NCI-H1436 treated with DMSO at 0.1 percent for 48 hours (cell line): ENCODE measurements around the gene NINJ2.

ENCODE experiments used
- DNase-seq: peaks from one replicate; lab custom pipeline; 2025; lab: John Stamatoyannopoulos, UW

Gene NINJ2

DNA sequence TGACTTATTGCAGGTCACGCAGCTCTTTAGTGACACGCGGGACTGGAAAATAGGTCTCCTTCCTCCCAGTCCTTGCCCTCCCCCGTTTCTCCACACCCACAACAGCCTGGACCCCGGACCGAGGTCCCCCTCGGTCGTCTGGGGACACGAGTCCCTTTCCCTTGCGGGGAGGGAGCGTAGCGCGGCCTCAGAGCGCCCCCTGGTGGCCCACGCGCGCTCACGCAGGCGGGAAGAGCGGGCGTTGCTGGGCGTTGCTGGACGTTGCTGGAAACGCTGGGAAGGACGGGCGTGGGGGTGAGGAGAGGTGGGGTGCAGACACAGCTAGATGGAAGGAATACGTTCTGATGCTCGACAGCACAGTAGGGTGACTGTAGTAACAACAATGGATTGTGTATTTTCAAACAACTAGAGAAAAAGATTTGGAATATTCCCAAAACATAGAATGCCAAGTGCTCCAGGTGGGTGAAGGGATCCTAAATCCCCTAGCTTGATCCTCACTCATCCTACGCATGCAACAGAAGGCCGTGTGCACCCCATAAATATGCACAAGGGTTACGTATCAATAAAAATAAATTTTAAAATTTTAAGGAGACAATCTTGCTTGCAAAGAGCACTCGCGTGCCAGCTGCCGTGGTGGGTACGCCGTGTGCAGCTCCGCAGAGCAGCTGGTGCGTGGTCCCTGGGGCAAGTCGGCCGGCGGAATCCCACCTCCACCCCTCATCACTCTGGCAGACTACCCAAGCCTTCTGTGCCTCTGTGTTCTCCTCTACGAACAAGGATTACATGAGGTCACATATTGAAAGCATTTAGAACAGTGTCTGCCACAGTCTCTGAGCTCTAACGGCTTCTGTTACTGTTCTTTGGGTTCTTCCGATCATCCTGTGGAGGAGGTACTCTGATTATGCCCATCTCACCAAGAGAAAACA, 116.1 kb downstream of the NINJ2 start:
- DNase-seq, result no peak

DNA sequence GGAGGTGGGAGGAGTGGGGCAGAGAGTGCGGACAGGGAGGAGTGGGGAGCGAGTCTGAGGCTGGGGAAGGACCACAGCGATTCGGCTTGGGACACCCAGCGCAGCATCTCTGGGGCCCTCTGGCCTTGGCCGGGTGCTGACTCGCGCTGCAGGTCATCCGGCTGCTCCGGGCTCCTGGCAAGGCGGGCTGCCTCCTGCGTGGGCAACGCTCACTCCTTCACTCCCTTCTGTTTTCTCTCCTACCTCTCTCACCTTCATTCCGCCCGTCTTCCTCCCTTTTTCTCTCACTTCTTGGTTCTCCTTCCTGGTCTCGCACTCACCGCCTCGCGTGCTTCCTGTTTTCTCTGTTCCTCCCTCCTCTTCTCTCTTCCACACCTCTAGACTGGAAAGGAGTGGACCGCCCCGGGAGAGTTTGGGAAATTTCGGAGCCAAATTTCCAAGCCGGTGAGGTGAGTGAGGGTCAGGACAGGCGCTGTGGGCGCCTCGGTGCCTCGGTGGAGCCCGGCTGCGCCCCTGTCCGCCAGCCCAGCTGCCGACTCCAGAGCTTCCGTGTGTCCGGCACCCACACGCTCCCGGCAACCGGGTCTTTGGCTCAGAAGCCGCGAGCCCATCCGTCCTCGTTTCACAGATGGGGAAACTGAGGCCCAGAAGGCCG, 116.9 kb downstream of the NINJ2 start:
- DNase-seq, result no peak

DNA sequence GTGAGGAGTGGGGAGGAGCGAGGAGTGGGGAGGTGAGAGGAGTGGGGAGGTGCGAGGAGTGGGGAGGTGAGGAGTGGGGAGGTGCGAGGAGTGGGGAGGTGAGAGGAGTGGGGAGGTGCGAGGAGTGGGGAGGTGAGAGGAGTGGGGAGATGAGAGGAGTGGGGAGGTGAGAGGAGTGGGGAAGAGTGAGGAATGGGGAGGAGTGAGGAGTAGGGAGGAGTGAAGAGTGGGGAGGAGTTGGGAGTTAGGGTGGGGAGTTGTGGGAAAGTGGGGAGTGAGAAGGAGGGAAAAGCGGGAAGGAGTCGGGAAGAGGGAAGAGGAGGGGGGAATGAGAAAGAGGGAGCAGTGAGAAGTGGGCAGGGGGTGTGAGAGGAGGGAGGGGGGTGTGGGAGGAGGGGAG, 117.4 kb downstream of the NINJ2 start:
- DNase-seq, result no peak

DNA sequence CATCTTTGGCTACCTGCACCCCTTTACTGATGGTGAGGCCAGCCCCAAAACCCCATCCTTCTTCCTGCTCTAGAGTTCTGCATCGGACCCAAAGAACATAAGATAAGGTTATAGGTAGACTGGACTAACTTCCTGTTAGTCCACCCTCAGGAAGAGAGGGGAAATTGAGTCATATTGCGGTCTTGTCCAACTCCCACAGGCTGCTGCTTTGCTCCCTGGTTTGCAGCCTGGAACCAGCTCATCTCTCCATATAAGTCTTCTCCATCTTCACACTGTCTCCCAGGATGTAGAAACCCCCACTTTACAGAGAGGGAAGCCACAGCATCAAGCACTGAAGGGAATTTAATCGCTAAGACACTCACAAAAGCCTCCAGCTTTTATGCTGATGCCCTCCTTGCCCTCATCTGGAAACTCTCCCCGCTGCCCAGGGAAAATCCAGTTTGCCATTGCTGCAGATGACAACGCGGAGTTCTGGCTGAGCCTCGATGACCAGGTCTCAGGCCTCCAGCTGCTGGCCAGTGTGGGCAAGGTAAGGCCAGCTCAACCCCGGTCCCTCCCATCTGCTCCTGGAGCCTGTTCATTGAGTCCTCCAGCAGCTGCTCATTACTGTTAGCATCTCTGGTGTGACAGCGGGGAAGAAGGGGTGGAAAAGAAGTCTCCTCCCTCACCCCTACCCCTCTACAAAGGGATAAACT, 118.2 kb downstream of the NINJ2 start:
- no peak for DNase-seq

DNA sequence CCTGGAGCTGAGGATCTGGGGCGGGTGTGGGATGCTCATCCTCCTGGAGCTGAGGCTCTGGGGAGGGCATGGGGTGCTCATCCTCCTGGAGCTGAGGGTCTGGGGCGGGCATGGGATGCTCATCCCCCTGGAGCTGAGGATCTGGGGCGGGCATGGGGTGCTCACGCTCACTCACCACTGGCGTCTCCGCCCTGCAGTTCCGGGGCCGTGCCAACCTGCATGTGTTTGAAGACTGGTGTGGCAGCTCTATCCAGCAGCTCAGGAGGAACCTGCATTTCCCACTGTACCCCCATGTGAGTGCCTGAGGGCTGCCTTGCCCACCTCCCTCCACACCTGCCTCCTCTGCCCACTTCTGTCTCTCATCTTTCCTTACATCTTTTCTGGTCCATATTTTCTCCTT, 119.1 kb downstream of the NINJ2 start:
- DNase-seq, result no peak

DNA sequence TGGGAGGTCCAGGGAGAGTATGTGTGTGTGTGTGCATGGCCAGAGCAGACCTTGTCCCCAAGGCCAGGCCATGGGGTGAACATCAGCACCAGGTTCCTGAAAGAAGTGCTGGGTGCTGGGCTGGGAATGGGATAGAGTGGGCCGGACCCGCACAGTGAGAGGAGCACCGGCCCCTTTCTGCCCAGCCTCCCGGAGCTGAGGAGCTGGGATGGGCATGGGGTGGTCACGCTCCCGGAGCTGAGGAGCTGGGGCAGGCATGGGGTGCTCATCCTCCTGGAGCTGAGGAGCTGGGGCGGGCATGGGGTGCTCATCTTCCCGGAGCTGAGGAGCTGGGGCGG, 120.2 kb downstream of the NINJ2 start:
- no peak for DNase-seq

DNA sequence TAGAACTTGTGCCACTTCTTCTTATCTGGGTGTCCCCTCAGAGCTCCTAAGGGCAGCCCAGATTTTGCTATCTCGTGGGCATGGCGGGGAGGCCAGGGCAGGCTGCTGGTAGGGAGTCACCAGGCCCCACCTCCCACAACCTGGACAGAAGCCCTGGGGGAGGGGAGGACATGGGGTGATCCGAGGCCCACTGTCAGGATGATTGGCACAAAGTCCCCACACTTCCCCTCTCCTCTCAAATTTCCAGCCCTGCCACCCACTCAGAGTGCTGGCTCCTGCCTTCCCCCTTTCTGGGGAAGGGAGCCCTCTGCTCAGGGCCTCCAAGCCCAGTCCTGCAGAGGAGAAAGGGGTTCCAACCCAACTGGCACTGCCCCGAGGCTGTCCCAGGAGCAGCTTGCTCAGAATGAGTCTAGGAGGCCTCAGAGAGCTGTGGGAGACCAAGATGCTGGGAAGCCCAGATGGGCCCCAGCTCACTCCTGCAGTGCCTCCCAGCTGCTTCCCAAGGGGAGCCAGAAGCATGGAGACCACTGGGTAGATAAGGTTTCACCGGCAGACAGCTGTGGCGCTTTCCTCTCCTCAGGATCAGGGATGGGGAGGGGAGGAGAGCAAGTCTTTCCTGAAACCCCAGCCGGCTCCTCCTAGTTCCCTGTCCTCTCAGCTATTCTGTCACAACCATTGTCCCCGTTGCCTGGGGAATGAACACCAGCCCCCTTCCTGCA, 120.7 kb downstream of the NINJ2 start:
- DNase-seq, result no peak

DNA sequence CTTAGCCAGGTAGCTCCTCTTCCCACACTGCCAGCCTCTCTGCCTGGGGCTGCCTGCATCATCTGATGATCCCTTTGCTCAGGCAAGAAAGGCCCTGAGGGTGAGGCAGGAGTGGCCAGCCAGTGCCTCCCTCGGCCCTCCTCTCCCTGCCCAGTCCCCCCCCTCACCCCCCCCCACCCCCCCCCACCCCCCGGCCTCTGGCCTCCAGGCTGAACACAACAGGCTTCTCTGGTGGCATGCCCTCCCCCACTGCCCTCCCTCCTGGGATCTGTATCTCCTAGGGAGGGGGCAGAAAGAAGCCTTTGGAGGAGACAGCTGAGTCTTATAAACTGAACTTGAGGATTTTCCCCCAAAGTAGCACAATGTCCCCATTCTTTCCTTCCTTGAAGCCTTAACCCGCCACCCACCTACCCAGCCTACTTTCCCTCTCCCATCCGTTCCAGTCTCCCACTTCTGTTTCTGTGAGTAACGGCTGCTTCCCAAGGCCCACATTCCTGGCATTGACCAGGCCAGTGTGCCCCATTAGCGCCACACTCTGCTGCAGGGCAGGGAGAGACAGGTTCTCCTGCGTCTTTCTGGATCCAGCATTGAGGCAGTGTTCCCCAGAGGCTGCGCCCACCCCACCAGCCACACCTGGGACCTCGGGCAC, 121.4 kb downstream of the NINJ2 start:
- no peak for DNase-seq

DNA sequence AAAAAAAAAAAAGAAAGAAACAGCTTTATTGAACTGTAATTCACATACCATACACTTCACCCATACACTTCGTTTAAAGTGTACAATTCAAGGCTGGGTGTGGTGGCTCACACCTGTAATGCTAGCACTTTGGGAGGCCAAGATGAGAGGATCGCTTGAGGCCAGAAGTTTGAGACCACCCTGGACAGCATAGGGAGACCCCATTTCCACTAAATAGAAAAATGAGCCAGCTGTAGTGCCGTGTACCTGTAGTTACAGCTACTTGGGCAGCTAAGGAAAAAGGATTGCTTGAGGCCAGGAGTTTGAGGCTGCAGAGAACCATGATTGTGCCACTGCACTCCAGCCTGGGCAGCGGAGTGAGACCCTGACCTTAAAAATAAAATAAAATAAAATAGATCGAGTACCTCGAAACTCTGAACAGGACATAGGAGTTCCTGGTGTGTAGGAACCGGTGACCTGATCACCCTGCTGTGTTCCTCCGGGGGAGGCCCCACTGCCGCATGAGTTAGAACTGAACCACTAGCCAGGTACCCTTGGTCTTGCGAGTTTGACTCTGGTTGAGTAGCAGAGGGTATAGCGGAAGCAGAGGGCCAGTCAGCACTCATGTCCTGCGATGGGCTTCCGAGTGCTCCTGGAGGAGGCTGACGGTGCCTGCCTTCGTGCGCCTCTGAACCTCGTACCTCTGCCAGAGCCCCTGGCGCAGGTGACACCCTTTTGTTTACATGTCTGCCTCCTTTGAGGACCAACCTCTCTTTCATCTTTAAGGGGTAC, 123.5 kb downstream of the NINJ2 start:
- DNase-seq, result no peak

DNA sequence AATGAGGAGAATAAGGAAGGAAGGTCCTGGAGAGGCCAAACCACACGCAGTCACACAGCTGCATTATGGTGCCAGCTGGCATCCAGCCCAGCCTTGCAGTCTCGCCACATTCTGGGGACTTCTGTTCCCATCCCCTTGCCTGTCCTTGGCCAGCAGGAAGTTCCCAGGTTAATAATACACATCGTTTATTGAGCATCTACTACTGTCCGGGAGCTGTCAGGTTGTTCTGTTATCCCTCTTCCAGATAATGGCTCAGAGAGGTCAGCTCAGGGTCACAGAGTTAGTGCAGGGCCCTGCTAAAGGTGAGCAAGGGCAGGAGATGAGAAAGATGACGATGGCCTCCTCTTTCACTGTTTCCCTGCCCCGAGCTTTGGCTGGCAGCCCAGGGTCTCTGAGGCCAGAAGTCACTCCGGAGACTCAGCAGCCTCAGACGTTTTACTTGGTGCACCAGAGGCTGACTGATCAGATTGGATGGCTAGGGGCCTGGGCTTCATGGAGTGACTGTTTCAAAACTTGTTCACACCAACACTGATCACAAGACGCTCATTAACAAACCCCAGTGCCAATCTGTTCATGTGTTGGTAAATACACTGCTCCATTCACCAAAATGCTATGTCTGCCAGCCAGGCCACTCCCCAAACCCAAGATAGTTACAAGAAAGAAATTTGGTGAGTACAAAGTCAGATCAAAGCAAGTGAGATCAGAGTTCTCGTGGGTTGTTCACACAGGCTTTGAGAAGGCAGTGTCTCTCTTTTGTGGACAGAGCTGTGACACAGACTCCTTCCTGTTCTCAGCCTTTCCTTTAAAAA, 124.3 kb downstream of the NINJ2 start:
- DNase-seq, result no peak

DNA sequence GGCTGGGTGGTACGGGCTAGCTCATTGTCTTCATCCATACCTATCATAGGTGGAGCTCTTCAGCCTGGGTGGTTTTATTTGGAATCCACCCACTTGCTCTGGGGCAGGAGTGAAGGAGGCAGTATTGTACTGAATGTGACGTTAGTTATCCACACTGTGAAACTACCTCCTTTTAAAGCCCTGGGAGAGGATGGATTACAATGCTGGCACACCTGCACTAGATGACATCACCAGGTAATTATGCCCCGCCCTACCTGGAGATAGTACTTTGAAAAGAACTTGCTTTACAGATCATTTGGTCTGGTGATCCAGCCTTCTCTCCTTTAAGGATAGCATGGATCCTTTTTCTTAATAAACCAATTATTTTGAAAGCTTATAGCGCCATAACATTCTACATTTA, 125.5 kb downstream of the NINJ2 start:
- DNase-seq, result no peak

DNA sequence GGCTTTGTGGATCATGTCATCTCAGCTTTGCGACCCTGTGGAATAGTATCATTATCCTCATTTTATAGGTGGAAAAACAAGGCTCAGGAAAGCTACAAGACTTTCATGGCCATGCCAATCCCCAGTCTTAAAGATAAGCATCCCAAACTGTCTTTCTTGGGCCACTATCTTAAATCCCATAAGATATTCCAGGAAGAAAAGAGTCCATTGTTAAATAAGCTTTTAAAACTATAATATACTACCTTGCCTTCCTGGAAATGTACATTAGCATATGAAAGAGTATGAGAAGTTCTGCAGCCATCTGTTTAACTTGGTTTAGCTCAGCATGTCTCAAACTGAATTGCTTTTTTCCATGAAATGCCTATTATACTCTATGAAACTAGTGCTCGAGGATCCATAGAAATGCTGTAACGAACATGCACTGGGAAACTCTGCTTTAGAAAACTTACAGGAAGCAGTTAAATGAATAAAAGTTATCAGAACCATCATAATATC, 126.4 kb downstream of the NINJ2 start:
- DNase-seq, result no peak

DNA sequence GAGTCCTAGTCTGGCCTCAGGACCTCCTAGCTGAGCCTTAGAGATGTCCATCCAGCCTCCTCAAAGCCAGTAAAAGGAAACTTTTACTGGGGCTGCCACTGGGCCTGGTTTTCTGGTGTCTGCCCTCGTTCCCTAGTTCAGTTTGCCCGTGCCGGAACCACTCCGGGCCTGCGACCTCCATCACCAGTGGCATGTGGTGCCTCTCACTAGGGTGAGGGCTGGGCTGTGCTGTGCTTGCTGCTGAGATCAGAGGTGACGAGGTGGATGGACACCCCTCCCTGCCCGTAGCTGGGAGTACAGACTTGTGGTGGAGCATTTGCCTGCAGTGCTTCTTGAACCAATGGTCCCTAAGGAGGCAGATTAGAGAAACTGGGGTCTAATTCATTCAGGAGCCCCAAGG, 127.8 kb downstream of the NINJ2 start:
- no peak for DNase-seq

DNA sequence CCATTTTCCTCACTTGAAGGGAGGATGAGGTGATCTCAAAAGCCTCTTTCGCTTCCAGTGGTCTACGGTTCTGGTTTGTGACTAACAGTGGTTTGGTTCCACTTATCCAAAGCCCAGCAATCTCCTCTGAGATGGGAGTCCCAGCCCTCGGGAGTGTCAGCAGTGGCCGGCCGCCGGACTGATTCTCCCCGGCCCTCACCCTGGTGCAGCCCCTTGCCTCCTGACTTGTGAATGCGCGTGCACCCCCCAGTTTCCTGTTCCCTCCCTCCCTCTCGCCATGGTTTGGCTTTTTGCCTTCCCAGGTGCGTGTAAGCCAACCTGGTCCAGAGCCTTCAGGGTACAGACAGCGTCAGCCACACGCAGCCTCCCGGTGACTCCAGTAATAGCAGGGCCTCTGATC, 129.0 kb downstream of the NINJ2 start:
- DNase-seq, result no peak

DNA sequence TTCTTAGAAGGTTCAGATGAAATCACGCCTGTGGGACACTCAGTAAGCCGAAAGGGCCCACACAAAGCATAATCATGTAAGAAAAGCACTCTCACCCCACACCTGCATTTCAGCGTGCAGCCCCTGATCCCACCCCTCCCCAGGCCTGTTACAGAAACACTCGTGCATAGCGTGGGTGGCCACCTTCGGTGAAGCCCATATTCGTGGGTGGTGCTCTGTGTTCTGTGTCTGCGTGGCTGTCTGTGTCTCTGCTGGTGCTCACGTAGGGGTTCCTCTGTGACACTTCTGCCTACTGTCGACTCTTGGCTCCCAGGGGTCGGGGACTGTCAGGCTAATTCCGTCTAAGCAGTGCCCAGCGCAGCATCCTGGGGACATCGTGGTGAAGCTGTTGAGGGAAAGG, 129.5 kb downstream of the NINJ2 start:
- DNase-seq, result no peak

DNA sequence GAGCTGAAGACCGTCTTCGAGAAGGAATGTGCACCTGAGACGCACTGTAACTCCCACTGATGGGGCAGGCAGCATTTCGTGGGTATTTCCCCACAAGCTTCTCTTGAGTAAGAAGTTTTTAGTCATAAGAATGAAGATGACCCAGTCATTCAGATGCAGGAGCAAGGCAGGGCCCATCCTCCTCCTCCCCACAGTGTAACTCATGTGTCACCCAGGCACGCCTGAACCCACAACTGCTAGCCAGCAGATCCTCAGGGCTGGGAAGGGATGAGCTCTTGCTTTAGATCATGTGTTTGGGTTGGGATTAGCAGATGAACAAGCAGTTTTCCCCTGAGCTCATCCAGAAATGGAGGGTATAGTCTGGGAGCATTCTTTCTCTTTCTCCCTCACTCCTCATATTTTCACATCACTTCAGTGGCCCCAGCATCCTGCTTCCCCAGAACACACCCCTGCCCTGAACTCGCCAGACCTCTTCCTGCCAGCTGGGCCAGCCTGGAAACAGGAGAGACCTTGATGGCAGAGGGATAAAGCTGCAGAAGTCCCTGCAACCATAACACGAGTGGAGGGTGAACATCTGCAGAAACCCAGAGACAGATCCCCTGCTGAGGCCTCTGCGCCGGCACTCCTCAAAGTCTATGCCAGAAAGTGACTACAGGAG, 130.2 kb downstream of the NINJ2 start:
- DNase-seq, result no peak

DNA sequence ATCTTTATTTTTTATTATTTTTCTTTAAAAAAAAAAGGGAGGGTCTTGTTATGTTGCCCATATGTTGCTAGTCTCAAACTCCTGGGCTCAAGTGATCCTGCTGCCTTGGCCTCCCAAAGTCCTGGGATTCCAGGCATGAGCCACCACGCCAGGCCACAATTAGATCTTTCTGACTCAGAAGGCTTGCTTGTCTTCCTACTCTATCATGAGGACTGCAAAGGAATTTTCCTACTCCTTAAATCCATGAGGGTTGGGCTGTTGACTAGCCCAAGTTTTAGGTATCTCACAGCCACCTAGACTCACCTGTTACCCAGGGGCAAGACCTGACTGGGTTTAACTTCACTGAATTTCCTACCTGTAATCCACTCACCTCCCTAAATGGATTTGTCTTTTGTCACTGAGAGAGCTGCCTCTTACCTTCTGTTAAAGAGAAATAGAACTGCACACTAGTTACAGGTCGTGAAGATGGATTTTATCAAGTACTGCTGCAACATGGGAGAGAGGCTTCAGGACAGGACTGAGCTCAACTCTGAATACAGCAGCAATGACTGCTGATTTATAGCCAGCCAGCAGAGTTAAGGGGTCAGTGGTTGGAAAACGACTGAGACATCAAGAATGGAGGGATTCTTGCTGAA, 131.2 kb downstream of the NINJ2 start:
- DNase-seq, result no peak

DNA sequence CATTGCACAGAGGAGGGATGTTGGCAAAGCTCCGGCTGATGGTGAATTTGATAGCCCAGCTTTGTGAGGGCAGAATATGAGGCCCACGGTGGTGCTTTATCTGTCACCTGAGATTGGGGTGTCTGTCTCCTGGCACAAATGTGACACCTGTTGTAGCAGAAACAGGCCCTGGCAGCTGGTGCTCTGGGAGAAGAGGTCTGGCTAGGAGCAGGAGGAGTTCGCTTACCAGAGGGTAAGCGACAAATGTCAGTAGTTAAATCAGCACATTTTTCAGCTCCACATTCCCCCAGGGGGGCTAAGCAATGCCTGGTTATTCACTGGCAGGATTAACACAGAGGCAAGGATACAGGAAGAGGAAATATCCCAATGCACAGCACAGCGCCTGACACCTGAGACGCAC, 132.4 kb downstream of the NINJ2 start:
- no peak for DNase-seq

DNA sequence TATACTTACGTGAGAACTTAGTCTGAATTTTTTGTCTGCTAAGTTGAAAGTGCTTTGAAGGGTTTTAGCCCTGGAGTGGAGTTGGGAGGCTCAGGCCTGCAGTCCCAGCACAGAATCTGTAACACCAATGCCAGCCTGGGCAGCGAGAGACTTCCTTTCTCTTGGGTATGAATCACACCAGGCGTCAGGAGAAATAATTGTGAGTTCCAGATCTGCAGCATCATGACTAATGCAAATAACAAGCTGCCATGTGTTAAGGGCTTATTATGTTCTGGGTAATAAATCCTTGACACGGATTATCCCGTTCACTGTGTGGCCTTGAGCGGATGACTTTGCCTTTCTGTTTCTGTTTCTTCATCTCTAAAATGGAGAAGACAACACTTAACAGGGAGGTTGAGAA, 132.9 kb downstream of the NINJ2 start:
- no peak for DNase-seq
